ENCODE data around the gene KLHL1. TPM values are rescaled to one million over a fixed set of nuclear protein-coding genes. Genes with fewer than 3 reads are reported as not detected.

The KLHL1 gene
- total RNA-seq, 1 experiment from 2014 or later = not detected

DNA sequence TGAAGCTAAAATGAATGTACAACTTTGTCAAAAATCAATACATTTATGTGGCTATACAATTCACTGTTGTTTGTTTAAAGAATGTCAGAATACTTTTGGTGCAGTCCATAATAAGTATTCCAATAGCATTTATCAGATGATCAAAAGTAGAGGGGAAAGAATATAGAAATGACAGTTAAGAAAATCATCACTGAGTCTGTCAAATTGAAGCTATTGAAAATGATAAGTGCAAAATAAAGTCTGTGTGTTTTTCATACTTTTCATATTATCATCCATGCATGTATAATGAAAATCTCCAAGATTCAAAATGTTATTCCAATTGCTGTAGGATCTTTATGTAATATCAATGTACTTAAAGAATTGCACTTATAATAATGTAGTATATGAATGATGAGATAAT, 93.9 kb downstream of the KLHL1 start:
- intact Hi-C loops (cut with micrococcal nuclease) = no loop called here

DNA sequence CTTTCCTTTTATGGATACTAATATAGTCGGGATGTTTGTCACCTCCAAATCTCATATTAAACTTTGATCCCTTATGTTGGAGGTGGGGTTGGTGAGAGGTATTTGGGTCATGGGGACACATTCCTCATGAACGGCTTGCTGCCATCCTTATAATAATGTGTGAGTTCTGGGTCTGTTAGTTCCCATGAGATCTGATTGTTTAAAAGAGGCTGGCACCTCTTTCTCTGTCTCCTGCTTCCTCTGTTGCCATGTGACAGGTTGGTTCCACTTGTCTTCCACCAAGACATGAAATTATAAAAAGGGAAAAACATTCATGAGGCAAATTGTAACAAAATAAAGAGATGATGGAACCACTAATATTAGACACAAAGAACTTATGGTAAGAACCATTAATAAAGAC, 108.4 kb downstream of the KLHL1 start:
- Histone ChIP-seq H3K27me3 (ENCODE audit: insufficient read depth, low read length) (no peaks in the 10 kb centered on the region), H3K79me2 (ENCODE audit: insufficient read depth, low read length) (no peaks in the 10 kb centered on the region), H3K4me1 (ENCODE audit: control insufficient read depth in 1 of 2, insufficient read depth in 2 of 2, low read length in 2 of 2) (no peaks in the 10 kb centered on the region), H4K20me1 (ENCODE audit: insufficient read depth) (no peaks in the 10 kb centered on the region), H3K4me2 (ENCODE audit: low read length) (no peak overlapping the region), H3K9me2 (ENCODE audit: insufficient read depth) (no peaks in the 10 kb centered on the region), H3K9ac (ENCODE audit: low read length) (no peak overlapping the region), H3K36me3 (ENCODE audit: control insufficient read depth in 1 of 2, insufficient read depth in 2 of 2, low read length in 2 of 2) (no peaks in the 10 kb centered on the region), H3K9me3 (ENCODE audit: control insufficient read depth in 1 of 2, insufficient read depth in 1 of 2, low read depth in 1 of 2, low read length in 2 of 2) (peaks cover 0 to 3% of the 10 kb centered on the region in 2 experiments; a peak in 1 of 4 replicates), H3K4me3 (replicated peaks in 1 of 2; ENCODE audit: low read depth in 1 of 2, low read length in 2 of 2) (no peak overlapping the region), H2AFZ (ENCODE audit: low read depth, low read length, poor library complexity, severe bottlenecking) (no peak overlapping the region), H3K27ac (ENCODE audit: low read depth, low read length) (no peak overlapping the region)
- intact Hi-C loops (cut with micrococcal nuclease) = no loop called here
- DNase-seq (ENCODE audit: low read depth, low spot score) (no peak), ATAC-seq (no peak)
- no TSS peak for BruUV-seq (replicated peaks)
- CTCF ChIA-PET = no interaction called here
- RAD21 ChIA-PET (ENCODE audit: low non-redundant PET in 1 of 2, low total read pairs in 2 of 2, uncharacterized antibody in 2 of 2, unreplicated experiment in 2 of 2) = no interaction called here
- POLR2A ChIA-PET = no interaction called here
- TF ChIP-seq JUND (IDR thresholded peaks at IDR 0.05) (no peak), RAD21 (IDR thresholded peaks at IDR 0.05; ENCODE audit: low read depth) (no peak), POLR2A (IDR thresholded peaks at IDR 0.05; ENCODE audit: borderline replicate concordance, extremely low read depth, insufficient read depth, insufficient read length) (no peak), CBX3 (IDR thresholded peaks at IDR 0.05; ENCODE audit: low read depth) (no peak), ELF1 (IDR thresholded peaks at IDR 0.05; ENCODE audit: borderline replicate concordance, low read depth) (no peak), ZFX (IDR thresholded peaks at IDR 0.05) (no peak), EZH2phosphoT487 (IDR thresholded peaks at IDR 0.05; ENCODE audit: borderline replicate concordance) (no peak), TCF7L2 (IDR thresholded peaks at IDR 0.05; ENCODE audit: borderline replicate concordance, extremely low read depth, insufficient read depth, insufficient read length) (no peak), EGR1 (IDR thresholded peaks at IDR 0.05; ENCODE audit: low read depth) (no peak), CEBPB (IDR thresholded peaks at IDR 0.05; ENCODE audit: low read depth) (no peak), POLR2AphosphoS5 (IDR thresholded peaks at IDR 0.05; ENCODE audit: low read depth, low read length) (no peak)
- TF ChIP-seq, protein P1, sequence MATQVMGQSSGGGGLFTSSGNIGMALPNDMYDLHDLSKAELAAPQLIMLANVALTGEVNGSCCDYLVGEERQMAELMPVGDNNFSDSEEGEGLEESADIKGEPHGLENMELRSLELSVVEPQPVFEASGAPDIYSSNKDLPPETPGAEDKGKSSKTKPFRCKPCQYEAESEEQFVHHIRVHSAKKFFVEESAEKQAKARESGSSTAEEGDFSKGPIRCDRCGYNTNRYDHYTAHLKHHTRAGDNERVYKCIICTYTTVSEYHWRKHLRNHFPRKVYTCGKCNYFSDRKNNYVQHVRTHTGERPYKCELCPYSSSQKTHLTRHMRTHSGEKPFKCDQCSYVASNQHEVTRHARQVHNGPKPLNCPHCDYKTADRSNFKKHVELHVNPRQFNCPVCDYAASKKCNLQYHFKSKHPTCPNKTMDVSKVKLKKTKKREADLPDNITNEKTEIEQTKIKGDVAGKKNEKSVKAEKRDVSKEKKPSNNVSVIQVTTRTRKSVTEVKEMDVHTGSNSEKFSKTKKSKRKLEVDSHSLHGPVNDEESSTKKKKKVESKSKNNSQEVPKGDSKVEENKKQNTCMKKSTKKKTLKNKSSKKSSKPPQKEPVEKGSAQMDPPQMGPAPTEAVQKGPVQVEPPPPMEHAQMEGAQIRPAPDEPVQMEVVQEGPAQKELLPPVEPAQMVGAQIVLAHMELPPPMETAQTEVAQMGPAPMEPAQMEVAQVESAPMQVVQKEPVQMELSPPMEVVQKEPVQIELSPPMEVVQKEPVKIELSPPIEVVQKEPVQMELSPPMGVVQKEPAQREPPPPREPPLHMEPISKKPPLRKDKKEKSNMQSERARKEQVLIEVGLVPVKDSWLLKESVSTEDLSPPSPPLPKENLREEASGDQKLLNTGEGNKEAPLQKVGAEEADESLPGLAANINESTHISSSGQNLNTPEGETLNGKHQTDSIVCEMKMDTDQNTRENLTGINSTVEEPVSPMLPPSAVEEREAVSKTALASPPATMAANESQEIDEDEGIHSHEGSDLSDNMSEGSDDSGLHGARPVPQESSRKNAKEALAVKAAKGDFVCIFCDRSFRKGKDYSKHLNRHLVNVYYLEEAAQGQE (IDR thresholded peaks at IDR 0.05; ENCODE audit: low read depth) = no peak
- TF ChIP-seq, protein P2, sequence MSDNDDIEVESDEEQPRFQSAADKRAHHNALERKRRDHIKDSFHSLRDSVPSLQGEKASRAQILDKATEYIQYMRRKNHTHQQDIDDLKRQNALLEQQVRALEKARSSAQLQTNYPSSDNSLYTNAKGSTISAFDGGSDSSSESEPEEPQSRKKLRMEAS (IDR thresholded peaks at IDR 0.05) = no peak
- TF ChIP-seq, protein P3, sequence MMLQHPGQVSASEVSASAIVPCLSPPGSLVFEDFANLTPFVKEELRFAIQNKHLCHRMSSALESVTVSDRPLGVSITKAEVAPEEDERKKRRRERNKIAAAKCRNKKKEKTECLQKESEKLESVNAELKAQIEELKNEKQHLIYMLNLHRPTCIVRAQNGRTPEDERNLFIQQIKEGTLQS (IDR thresholded peaks at IDR 0.05) = no peak
- TF ChIP-seq, protein P4, sequence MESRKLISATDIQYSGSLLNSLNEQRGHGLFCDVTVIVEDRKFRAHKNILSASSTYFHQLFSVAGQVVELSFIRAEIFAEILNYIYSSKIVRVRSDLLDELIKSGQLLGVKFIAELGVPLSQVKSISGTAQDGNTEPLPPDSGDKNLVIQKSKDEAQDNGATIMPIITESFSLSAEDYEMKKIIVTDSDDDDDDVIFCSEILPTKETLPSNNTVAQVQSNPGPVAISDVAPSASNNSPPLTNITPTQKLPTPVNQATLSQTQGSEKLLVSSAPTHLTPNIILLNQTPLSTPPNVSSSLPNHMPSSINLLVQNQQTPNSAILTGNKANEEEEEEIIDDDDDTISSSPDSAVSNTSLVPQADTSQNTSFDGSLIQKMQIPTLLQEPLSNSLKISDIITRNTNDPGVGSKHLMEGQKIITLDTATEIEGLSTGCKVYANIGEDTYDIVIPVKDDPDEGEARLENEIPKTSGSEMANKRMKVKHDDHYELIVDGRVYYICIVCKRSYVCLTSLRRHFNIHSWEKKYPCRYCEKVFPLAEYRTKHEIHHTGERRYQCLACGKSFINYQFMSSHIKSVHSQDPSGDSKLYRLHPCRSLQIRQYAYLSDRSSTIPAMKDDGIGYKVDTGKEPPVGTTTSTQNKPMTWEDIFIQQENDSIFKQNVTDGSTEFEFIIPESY (IDR thresholded peaks at IDR 0.05; ENCODE audit: extremely low read depth, insufficient replicate concordance, low read length) = no peak

More for the DNA sequence above, 93.9 kb downstream of the KLHL1 start:
- Histone ChIP-seq H3K4me3 (replicated peaks in 1 of 2; ENCODE audit: low read depth in 1 of 2, low read length in 2 of 2) (no peak overlapping the region), H3K27me3 (ENCODE audit: insufficient read depth, low read length) (no peaks in the 10 kb centered on the region), H3K4me1 (ENCODE audit: control insufficient read depth in 1 of 2, insufficient read depth in 2 of 2, low read length in 2 of 2) (no peaks in the 10 kb centered on the region), H3K36me3 (ENCODE audit: control insufficient read depth in 1 of 2, insufficient read depth in 2 of 2, low read length in 2 of 2) (no peaks in the 10 kb centered on the region), H3K9me3 (ENCODE audit: control insufficient read depth in 1 of 2, insufficient read depth in 1 of 2, low read depth in 1 of 2, low read length in 2 of 2) (no peaks in the 10 kb centered on the region; a peak in 1 of 4 replicates), H3K27ac (ENCODE audit: low read depth, low read length) (no peak overlapping the region), H3K4me2 (ENCODE audit: low read length) (no peak overlapping the region), H3K9me2 (ENCODE audit: insufficient read depth) (no peaks in the 10 kb centered on the region), H3K9ac (ENCODE audit: low read length) (no peak overlapping the region), H4K20me1 (ENCODE audit: insufficient read depth) (no peaks in the 10 kb centered on the region), H3K79me2 (ENCODE audit: insufficient read depth, low read length) (no peaks in the 10 kb centered on the region), H2AFZ (ENCODE audit: low read depth, low read length, poor library complexity, severe bottlenecking) (no peak overlapping the region)
- CTCF ChIA-PET = no interaction called here
- POLR2A ChIA-PET = no interaction called here
- RAD21 ChIA-PET (ENCODE audit: low non-redundant PET in 1 of 2, low total read pairs in 2 of 2, uncharacterized antibody in 2 of 2, unreplicated experiment in 2 of 2) = no interaction called here
- TF ChIP-seq ZNF274 (IDR thresholded peaks at IDR 0.05; ENCODE audit: low read depth, low read length) (no peak), EZH2phosphoT487 (IDR thresholded peaks at IDR 0.05; ENCODE audit: borderline replicate concordance) (no peak), CBX3 (IDR thresholded peaks at IDR 0.05; ENCODE audit: low read depth) (no peak), SIN3A (IDR thresholded peaks at IDR 0.05; ENCODE audit: low read depth) (no peak), FOSL1 (IDR thresholded peaks at IDR 0.05; ENCODE audit: low read depth) (no peak)
- ATAC-seq (no peak), DNase-seq (ENCODE audit: low read depth, low spot score) (no peak)
- BruUV-seq (replicated peaks) = no TSS peak

All from HCT116 (cell line).